Activated T-cell treated with anti-CD3 and anti-CD28 coated beads, Interleukin-2, amount 50 U/mL, for 24 hours (primary cell): ENCODE measurements around the gene MOSPD2.

Experiments
- DNase-seq: peaks from one replicate; pipeline ENCODE4 v3.0.0-alpha.2; 2020
- H3K27ac Mint-ChIP-seq: 2 replicates; pipeline ENCODE4 v1.8.0; 2020; ENCODE audit warnings: mild to moderate bottlenecking, mixed read lengths
- H3K27me3 Mint-ChIP-seq: 2 replicates; pipeline ENCODE4 v1.8.0; 2020; ENCODE audit warnings: mixed read lengths
- H3K36me3 Mint-ChIP-seq: 2 replicates; pipeline ENCODE4 v1.8.0; 2020; ENCODE audit warnings: low read depth, mixed read lengths
- H3K4me1 Mint-ChIP-seq: 2 replicates; pipeline ENCODE4 v1.8.0; 2020; ENCODE audit warnings: low read depth, mixed read lengths
- H3K4me3 Mint-ChIP-seq: 2 replicates; pipeline ENCODE4 v1.8.0; 2020; ENCODE audit warnings: mild to moderate bottlenecking, moderate library complexity, mixed read lengths
- H3K9me3 Mint-ChIP-seq: 2 replicates; pipeline ENCODE4 v1.8.0; 2020; ENCODE audit warnings: mixed read lengths

The MOSPD2 gene

GRCh38 chrX:14883826-14884225 lies 10.6 kb downstream of the MOSPD2 start:
- Mint-ChIP-seq H3K27ac (peak overlapping the region; percentile 93), H3K36me3 (peaks cover 13% of the 10 kb centered on the region), H3K27me3 (peaks cover 6% of the 10 kb centered on the region), H3K9me3 (no peaks in the 10 kb centered on the region), H3K4me1 (peaks cover 55% of the 10 kb centered on the region), H3K4me3 (peak overlapping the region; percentile 41)
- DNase-seq = no peak

GRCh38 chrX:14884714-14885113 lies 11.5 kb downstream of the MOSPD2 start:
- DNase-seq = no peak
- H3K36me3 Mint-ChIP-seq = peaks cover 10% of the 10 kb centered on the region
- H3K9me3 Mint-ChIP-seq = no peaks in the 10 kb centered on the region
- H3K4me1 Mint-ChIP-seq = peaks cover 48% of the 10 kb centered on the region
- H3K27ac Mint-ChIP-seq = peak overlapping the region; percentile 50
- peaks cover 9% of the 10 kb centered on the region for H3K27me3 Mint-ChIP-seq
- no peak overlapping the region for H3K4me3 Mint-ChIP-seq

- Mint-ChIP-seq H3K9me3 (no peaks in the 10 kb centered on the region), H3K4me3 (no peak overlapping the region), H3K4me1 (peaks cover 43% of the 10 kb centered on the region), H3K27me3 (peaks cover 9% of the 10 kb centered on the region), H3K27ac (no peak overlapping the region), H3K36me3 (peaks cover 10% of the 10 kb centered on the region)
- no peak for DNase-seq
These were observed 13.0 kb downstream of the MOSPD2 start for GRCh38 chrX:14886252-14886651.

GRCh38 chrX:14896273-14896672 lies 23.1 kb downstream of the MOSPD2 start:
- H3K9me3 Mint-ChIP-seq = no peaks in the 10 kb centered on the region
- H3K27me3 Mint-ChIP-seq = peaks cover 7% of the 10 kb centered on the region
- H3K4me3 Mint-ChIP-seq = no peak overlapping the region
- no peak overlapping the region for H3K27ac Mint-ChIP-seq
- H3K36me3 Mint-ChIP-seq = peaks cover 42% of the 10 kb centered on the region
- DNase-seq = no peak
- H3K4me1 Mint-ChIP-seq = peaks cover 7% of the 10 kb centered on the region

GRCh38 chrX:14897042-14897441 lies 23.8 kb downstream of the MOSPD2 start:
- no peak for DNase-seq
- H3K4me1 Mint-ChIP-seq = peaks cover 7% of the 10 kb centered on the region
- no peak overlapping the region for H3K27ac Mint-ChIP-seq
- H3K9me3 Mint-ChIP-seq = no peaks in the 10 kb centered on the region
- H3K27me3 Mint-ChIP-seq = peaks cover 10% of the 10 kb centered on the region
- no peak overlapping the region for H3K4me3 Mint-ChIP-seq
- peaks cover 45% of the 10 kb centered on the region for H3K36me3 Mint-ChIP-seq

GRCh38 chrX:14899607-14900006 lies 26.4 kb downstream of the MOSPD2 start:
- Mint-ChIP-seq H3K9me3 (peaks cover 8% of the 10 kb centered on the region), H3K4me3 (no peak overlapping the region), H3K4me1 (peaks cover 7% of the 10 kb centered on the region), H3K27me3 (peaks cover 10% of the 10 kb centered on the region), H3K36me3 (peaks cover 58% of the 10 kb centered on the region), H3K27ac (peak overlapping the region; percentile 80)
- DNase-seq = no peak

GRCh38 chrX:14902537-14902936 lies 29.3 kb downstream of the MOSPD2 start:
- H3K27ac Mint-ChIP-seq = no peak overlapping the region

GRCh38 chrX:14903891-14904290 lies 30.7 kb downstream of the MOSPD2 start:
- DNase-seq = no peak
- H3K27ac Mint-ChIP-seq = no peak overlapping the region
- H3K9me3 Mint-ChIP-seq = peaks cover 12% of the 10 kb centered on the region
- H3K27me3 Mint-ChIP-seq = peaks cover 11% of the 10 kb centered on the region
- no peak overlapping the region for H3K4me3 Mint-ChIP-seq
- H3K4me1 Mint-ChIP-seq = peaks cover 8% of the 10 kb centered on the region
- H3K36me3 Mint-ChIP-seq = peaks cover 48% of the 10 kb centered on the region

More at GRCh38 chrX:14902537-14902936, 29.3 kb downstream of the MOSPD2 start:
- H3K9me3 Mint-ChIP-seq = peaks cover 12% of the 10 kb centered on the region
- H3K36me3 Mint-ChIP-seq = peaks cover 46% of the 10 kb centered on the region
- peaks cover 11% of the 10 kb centered on the region for H3K27me3 Mint-ChIP-seq
- no peak overlapping the region for H3K4me3 Mint-ChIP-seq
- H3K4me1 Mint-ChIP-seq = peaks cover 7% of the 10 kb centered on the region
- no peak for DNase-seq

GRCh38 chrX:14913241-14913640 lies 40.0 kb downstream of the MOSPD2 start:
- Mint-ChIP-seq H3K9me3 (no peaks in the 10 kb centered on the region), H3K27ac (no peak overlapping the region), H3K27me3 (peaks cover 11% of the 10 kb centered on the region), H3K36me3 (peaks cover 65% of the 10 kb centered on the region), H3K4me3 (no peak overlapping the region), H3K4me1 (peaks cover 1% of the 10 kb centered on the region)
- no peak for DNase-seq

- Mint-ChIP-seq H3K36me3 (peaks cover 67% of the 10 kb centered on the region), H3K9me3 (no peaks in the 10 kb centered on the region), H3K4me1 (no peaks in the 10 kb centered on the region), H3K27me3 (peaks cover 11% of the 10 kb centered on the region), H3K27ac (no peak overlapping the region), H3K4me3 (no peak overlapping the region)
- no peak for DNase-seq
These were observed 42.4 kb downstream of the MOSPD2 start for GRCh38 chrX:14915596-14915995.

- Mint-ChIP-seq H3K9me3 (no peaks in the 10 kb centered on the region), H3K4me3 (no peak overlapping the region), H3K36me3 (peaks cover 64% of the 10 kb centered on the region), H3K27ac (no peak overlapping the region), H3K4me1 (no peaks in the 10 kb centered on the region), H3K27me3 (peaks cover 16% of the 10 kb centered on the region)
- DNase-seq = no peak
These were observed 42.9 kb downstream of the MOSPD2 start for GRCh38 chrX:14916017-14916674.

- no peak overlapping the region for H3K4me3 Mint-ChIP-seq
- H3K27me3 Mint-ChIP-seq = peaks cover 15% of the 10 kb centered on the region
- DNase-seq = no peak
- no peaks in the 10 kb centered on the region for H3K9me3 Mint-ChIP-seq
- peaks cover 49% of the 10 kb centered on the region for H3K36me3 Mint-ChIP-seq
- no peak overlapping the region for H3K27ac Mint-ChIP-seq
- H3K4me1 Mint-ChIP-seq = no peaks in the 10 kb centered on the region
These were observed 46.2 kb downstream of the MOSPD2 start for GRCh38 chrX:14919407-14919806.

- Mint-ChIP-seq H3K27me3 (peaks cover 15% of the 10 kb centered on the region), H3K36me3 (peaks cover 46% of the 10 kb centered on the region), H3K4me3 (no peak overlapping the region), H3K4me1 (no peaks in the 10 kb centered on the region), H3K9me3 (no peaks in the 10 kb centered on the region), H3K27ac (no peak overlapping the region)
- DNase-seq = no peak
These were observed 47.0 kb downstream of the MOSPD2 start for GRCh38 chrX:14920196-14920595.

GRCh38 chrX:14922437-14922836 lies 49.2 kb downstream of the MOSPD2 start:
- no peak for DNase-seq
- no peak overlapping the region for H3K4me3 Mint-ChIP-seq
- no peaks in the 10 kb centered on the region for H3K4me1 Mint-ChIP-seq
- H3K27ac Mint-ChIP-seq = no peak overlapping the region
- H3K36me3 Mint-ChIP-seq = peaks cover 27% of the 10 kb centered on the region
- H3K9me3 Mint-ChIP-seq = no peaks in the 10 kb centered on the region
- H3K27me3 Mint-ChIP-seq = peaks cover 10% of the 10 kb centered on the region

GRCh38 chrX:14923761-14924160 lies 50.5 kb downstream of the MOSPD2 start:
- no peaks in the 10 kb centered on the region for H3K4me1 Mint-ChIP-seq
- peaks cover 7% of the 10 kb centered on the region for H3K27me3 Mint-ChIP-seq
- H3K27ac Mint-ChIP-seq = no peak overlapping the region
- no peak for DNase-seq
- H3K9me3 Mint-ChIP-seq = no peaks in the 10 kb centered on the region
- H3K4me3 Mint-ChIP-seq = no peak overlapping the region
- peaks cover 16% of the 10 kb centered on the region for H3K36me3 Mint-ChIP-seq

GRCh38 chrX:14926471-14926870 lies 53.2 kb downstream of the MOSPD2 start:
- H3K27ac Mint-ChIP-seq = no peak overlapping the region
- H3K9me3 Mint-ChIP-seq = no peaks in the 10 kb centered on the region
- H3K4me1 Mint-ChIP-seq = no peaks in the 10 kb centered on the region
- DNase-seq = no peak
- peaks cover 6% of the 10 kb centered on the region for H3K27me3 Mint-ChIP-seq
- H3K4me3 Mint-ChIP-seq = no peak overlapping the region
- H3K36me3 Mint-ChIP-seq = peaks cover 3% of the 10 kb centered on the region
